Neuronal stem cell (in vitro differentiated cells): ENCODE measurements around the gene PYM1.

Source experiments
- DNase-seq: peaks from one replicate; pipeline ENCODE4 v3.0.0-alpha.2; 2013; ENCODE audit warnings: low spot score
- H2AFZ ChIP-seq: one replicate; pipeline ENCODE4 v1.6.1; 2013; ENCODE audit warnings: mild to moderate bottlenecking, low read length, inconsistent platforms
- H2AK5ac ChIP-seq: 2 replicates; pipeline ENCODE4 v1.6.1; 2013; ENCODE audit warnings: low read depth, mild to moderate bottlenecking, inconsistent platforms, low read length, moderate library complexity, mixed read lengths
- H2BK120ac ChIP-seq: 2 replicates; pipeline ENCODE4 v1.6.1; 2013; ENCODE audit warnings: low read depth, mild to moderate bottlenecking, inconsistent platforms, low read length, moderate library complexity, mixed read lengths
- H2BK12ac ChIP-seq: one replicate; pipeline ENCODE4 v1.6.1; 2013; ENCODE audit warnings: low read length, inconsistent platforms
- H2BK15ac ChIP-seq: 2 replicates; pipeline ENCODE4 v1.6.1; 2013; ENCODE audit warnings: mild to moderate bottlenecking, low read length, inconsistent platforms, mixed read lengths
- H2BK5ac ChIP-seq: one replicate; pipeline ENCODE4 v1.6.1; 2013; ENCODE audit warnings: inconsistent platforms, mild to moderate bottlenecking, low read length, moderate library complexity
- H3K14ac ChIP-seq: one replicate; pipeline ENCODE4 v1.6.1; 2013; ENCODE audit warnings: low read length, inconsistent platforms
- H3K18ac ChIP-seq: 2 replicates; pipeline ENCODE4 v1.6.1; 2013; ENCODE audit warnings: low read length, inconsistent platforms
- H3K23ac ChIP-seq: 2 replicates; pipeline ENCODE4 v1.6.1; 2013; ENCODE audit warnings: low read depth, mild to moderate bottlenecking, mixed read lengths, low read length, inconsistent platforms; ENCODE audit not compliant: poor library complexity
- H3K27ac ChIP-seq: replicated peaks from 3 replicates; pipeline ENCODE4 v1.5.1; 2013; ENCODE audit warnings: low read length, inconsistent platforms
- H3K27me3 ChIP-seq, 3 experiments: 2 replicates each; pipeline ENCODE4 v1.6.1; 2013; ENCODE audit warnings: low read length in 3 of 3, mild to moderate bottlenecking in 2 of 3, inconsistent platforms in 1 of 3, low read depth in 1 of 3, mixed read lengths in 1 of 3, moderate library complexity in 1 of 3; ENCODE audit not compliant: control insufficient read depth in 3 of 3, insufficient read depth in 3 of 3
- H3K36me3 ChIP-seq, 2 donors: replicated peaks in 1 of 2; 2 replicates each; pipeline ENCODE4 v1.6.1; 2013; ENCODE audit warnings: low read length in 2 of 2; ENCODE audit not compliant: control insufficient read depth in 2 of 2, insufficient read depth in 2 of 2
- H3K4ac ChIP-seq: 2 replicates; pipeline ENCODE4 v1.6.1; 2013; ENCODE audit warnings: inconsistent platforms, mild to moderate bottlenecking, low read length, moderate library complexity
- H3K4me1 ChIP-seq, 2 donors: 1 replicate in 1 of 2; 2 replicates in 1 of 2; pipeline ENCODE4 v1.6.1; 2013; ENCODE audit warnings: low read length in 2 of 2, low read depth in 1 of 2; ENCODE audit not compliant: control insufficient read depth in 2 of 2, insufficient read depth in 1 of 2
- H3K4me2 ChIP-seq: one replicate; pipeline ENCODE4 v1.6.1; 2013; ENCODE audit warnings: mild to moderate bottlenecking, low read length, inconsistent platforms; ENCODE audit not compliant: insufficient read depth, poor library complexity, severe bottlenecking
- H3K4me3 ChIP-seq, 2 donors: 2 replicates each; pipeline ENCODE4 v1.5.1; 2013; ENCODE audit warnings: low read length in 2 of 2, mild to moderate bottlenecking in 2 of 2, inconsistent platforms in 1 of 2, moderate library complexity in 1 of 2
- H3K79me1 ChIP-seq: one replicate; pipeline ENCODE4 v1.6.1; 2013; ENCODE audit warnings: low read depth, mild to moderate bottlenecking, inconsistent platforms, low read length, moderate library complexity
- H3K9ac ChIP-seq: one replicate; pipeline ENCODE4 v1.6.1; 2013; ENCODE audit warnings: mild to moderate bottlenecking, low read depth, low read length, inconsistent platforms; ENCODE audit not compliant: poor library complexity
- H3K9me3 ChIP-seq, 2 donors: replicated peaks in 1 of 2; 2 replicates each; pipeline versions ENCODE3 to v1.6.1; 2013; ENCODE audit warnings: low read length in 2 of 2, mild to moderate bottlenecking in 2 of 2, inconsistent platforms in 1 of 2, low read depth in 1 of 2, mixed read lengths in 1 of 2, moderate library complexity in 1 of 2; ENCODE audit not compliant: control insufficient read depth in 2 of 2, insufficient read depth in 1 of 2
- H4K8ac ChIP-seq: one replicate; pipeline ENCODE4 v1.6.1; 2013; ENCODE audit warnings: low read depth, mild to moderate bottlenecking, inconsistent platforms, low read length, moderate library complexity
- H4K91ac ChIP-seq: one replicate; pipeline ENCODE4 v1.6.1; 2013; ENCODE audit warnings: low read length, low read depth, mild to moderate bottlenecking, inconsistent platforms; ENCODE audit not compliant: poor library complexity
- WGBS, 2 donors: extraction: QIAGEN DNeasy Blood & Tissue Kit; methylation state at CpG; one replicate each; pipeline ENCODE4 v1.1.7; 2013; ENCODE audit warnings: missing lambda C conversion rate in 2 of 2, mixed read lengths in 1 of 2; ENCODE audit not compliant: insufficient read length in 2 of 2, insufficient replicate concordance in 1 of 2; ENCODE audit errors: extremely low coverage in 2 of 2; 5-methylcytosine and 5-hydroxymethylcytosine counted together

PYM1 gene

GRCh38 chr12:55899082-55899481, 28.6 kb downstream of the PYM1 start:
- H2BK5ac ChIP-seq, result no peak overlapping the region
- H3K4me2 ChIP-seq, result no peak overlapping the region
- no peak overlapping the region for H3K18ac ChIP-seq
- H3K23ac ChIP-seq, result no peak overlapping the region
- no peaks in the 10 kb centered on the region for H3K79me1 ChIP-seq
- H2AK5ac ChIP-seq, result no peak overlapping the region
- H2BK15ac ChIP-seq, result no peak overlapping the region
- H3K27ac ChIP-seq, result peak overlapping the region; percentile 7
- no peak overlapping the region for H2AFZ ChIP-seq
- DNase-seq, result no peak
- no peak overlapping the region for H2BK120ac ChIP-seq
- no peaks in the 10 kb centered on the region for H3K9me3 ChIP-seq
- no CpG with 5 or more reads among the region's 2 CpGs for WGBS, 2 donors
- no peak overlapping the region for H3K4ac ChIP-seq
- no peak overlapping the region for H3K4me3 ChIP-seq
- H4K8ac ChIP-seq, result no peak overlapping the region
- no peak overlapping the region for H2BK12ac ChIP-seq
- no peaks in the 10 kb centered on the region for H3K4me1 ChIP-seq
- H3K27me3 ChIP-seq, result no peaks in the 10 kb centered on the region
- H3K9ac ChIP-seq, result no peak overlapping the region
- H4K91ac ChIP-seq, result no peak overlapping the region
- peaks cover 18 to 43% of the 10 kb centered on the region in 2 donors for H3K36me3 ChIP-seq
- H3K14ac ChIP-seq, result no peak overlapping the region

- Histone ChIP-seq H4K91ac (no peak overlapping the region), H2BK5ac (no peak overlapping the region), H3K4me3 (no peak overlapping the region), H2AK5ac (no peak overlapping the region), H3K23ac (no peak overlapping the region), H4K8ac (no peak overlapping the region), H3K9ac (no peak overlapping the region), H2AFZ (no peak overlapping the region), H3K4me2 (no peak overlapping the region), H3K4ac (no peak overlapping the region), H3K14ac (no peak overlapping the region), H2BK12ac (no peak overlapping the region), H3K9me3 (no peaks in the 10 kb centered on the region), H3K18ac (no peak overlapping the region), H2BK15ac (no peak overlapping the region), H3K36me3 (no peaks in the 10 kb centered on the region), H2BK120ac (no peak overlapping the region), H3K27me3 (no peaks in the 10 kb centered on the region), H3K79me1 (peaks cover 2% of the 10 kb centered on the region), H3K4me1 (no peaks in the 10 kb centered on the region), H3K27ac (no peak overlapping the region)
- DNase-seq, result no peak
- WGBS, 2 donors, result no CpG with 5 or more reads among the region's 1 CpG
Observed at GRCh38 chr12:55893723-55894122, 34.0 kb downstream of the PYM1 start.

GRCh38 chr12:55891310-55891709, 36.4 kb downstream of the PYM1 start:
- H3K4me2 ChIP-seq, result no peak overlapping the region
- no peak overlapping the region for H2BK15ac ChIP-seq
- H2AK5ac ChIP-seq, result no peak overlapping the region
- H3K27ac ChIP-seq, result no peak overlapping the region
- no peak overlapping the region for H3K14ac ChIP-seq
- no peak overlapping the region for H2BK12ac ChIP-seq
- no peak overlapping the region for H2BK5ac ChIP-seq
- no peaks in the 10 kb centered on the region for H3K9me3 ChIP-seq
- H3K4me3 ChIP-seq, result no peak overlapping the region
- H3K36me3 ChIP-seq, result no peaks in the 10 kb centered on the region
- no peaks in the 10 kb centered on the region for H3K27me3 ChIP-seq
- no peak overlapping the region for H4K91ac ChIP-seq
- WGBS, 2 donors, result no CpG with 5 or more reads among the region's 4 CpGs
- H2BK120ac ChIP-seq, result no peak overlapping the region
- H3K18ac ChIP-seq, result no peak overlapping the region
- no peak overlapping the region for H3K4ac ChIP-seq
- no peaks in the 10 kb centered on the region for H3K4me1 ChIP-seq
- no peak for DNase-seq
- peaks cover 2% of the 10 kb centered on the region for H3K79me1 ChIP-seq
- H4K8ac ChIP-seq, result no peak overlapping the region
- no peak overlapping the region for H3K9ac ChIP-seq
- no peak overlapping the region for H3K23ac ChIP-seq
- no peak overlapping the region for H2AFZ ChIP-seq

- Histone ChIP-seq H2BK120ac (no peak overlapping the region), H2AK5ac (no peak overlapping the region), H3K9me3 (peaks cover 0 to 2% of the 10 kb centered on the region in 2 donors), H3K4me3 (no peak overlapping the region), H2BK15ac (no peak overlapping the region), H3K23ac (no peak overlapping the region), H3K18ac (no peak overlapping the region), H3K27me3 (no peaks in the 10 kb centered on the region), H3K4me2 (no peak overlapping the region), H2BK12ac (no peak overlapping the region), H3K36me3 (no peaks in the 10 kb centered on the region), H3K14ac (no peak overlapping the region), H3K4me1 (peaks cover 0 to 4% of the 10 kb centered on the region in 2 donors), H3K27ac (no peak overlapping the region), H3K79me1 (no peaks in the 10 kb centered on the region), H2BK5ac (no peak overlapping the region), H4K91ac (no peak overlapping the region), H2AFZ (no peak overlapping the region), H3K4ac (no peak overlapping the region), H3K9ac (no peak overlapping the region), H4K8ac (no peak overlapping the region)
- DNase-seq, result no peak
- no CpG with 5 or more reads among the region's 1 CpG for WGBS, 2 donors
Observed at GRCh38 chr12:55885113-55885512, 42.6 kb downstream of the PYM1 start.
